ENCODE results near the gene CYTH3. TPM values are rescaled to one million over a fixed set of nuclear protein-coding genes. Genes with fewer than 3 reads are reported as not detected.

The CYTH3 gene
- total and polyA plus RNA-seq, 2 experiments from 2014 or later = 11.9 to 15.7 TPM

- no peak overlapping the region for H3K4me2 ChIP-seq
- H3K9me3 ChIP-seq (ENCODE audit: low read depth) = no peaks in the 10 kb centered on the region
- H3K27ac ChIP-seq = no peak overlapping the region
- 96% methylated on average over 58 of the region's 59 CpGs for WGBS (ENCODE audit: low lambda C conversion rate, missing lambda C conversion rate)
- no peaks in the 10 kb centered on the region for H4K20me1 ChIP-seq (ENCODE audit: insufficient read depth, poor library complexity, severe bottlenecking)
- DNase-seq (ENCODE audit: low spot score) = no peak
- no peaks in the 10 kb centered on the region for H3K4me1 ChIP-seq (ENCODE audit: insufficient read depth)
- no peaks in the 10 kb centered on the region for H3K27me3 ChIP-seq
- no peaks in the 10 kb centered on the region for H3K36me3 ChIP-seq (replicated peaks; ENCODE audit: insufficient read depth, low read depth)
- H3K4me3 ChIP-seq = no peak overlapping the region
- H3K9me2 ChIP-seq (replicated peaks; ENCODE audit: insufficient read depth) = no peaks in the 10 kb centered on the region
- TF ChIP-seq, protein P1, sequence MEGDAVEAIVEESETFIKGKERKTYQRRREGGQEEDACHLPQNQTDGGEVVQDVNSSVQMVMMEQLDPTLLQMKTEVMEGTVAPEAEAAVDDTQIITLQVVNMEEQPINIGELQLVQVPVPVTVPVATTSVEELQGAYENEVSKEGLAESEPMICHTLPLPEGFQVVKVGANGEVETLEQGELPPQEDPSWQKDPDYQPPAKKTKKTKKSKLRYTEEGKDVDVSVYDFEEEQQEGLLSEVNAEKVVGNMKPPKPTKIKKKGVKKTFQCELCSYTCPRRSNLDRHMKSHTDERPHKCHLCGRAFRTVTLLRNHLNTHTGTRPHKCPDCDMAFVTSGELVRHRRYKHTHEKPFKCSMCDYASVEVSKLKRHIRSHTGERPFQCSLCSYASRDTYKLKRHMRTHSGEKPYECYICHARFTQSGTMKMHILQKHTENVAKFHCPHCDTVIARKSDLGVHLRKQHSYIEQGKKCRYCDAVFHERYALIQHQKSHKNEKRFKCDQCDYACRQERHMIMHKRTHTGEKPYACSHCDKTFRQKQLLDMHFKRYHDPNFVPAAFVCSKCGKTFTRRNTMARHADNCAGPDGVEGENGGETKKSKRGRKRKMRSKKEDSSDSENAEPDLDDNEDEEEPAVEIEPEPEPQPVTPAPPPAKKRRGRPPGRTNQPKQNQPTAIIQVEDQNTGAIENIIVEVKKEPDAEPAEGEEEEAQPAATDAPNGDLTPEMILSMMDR (IDR thresholded peaks at IDR 0.05; ENCODE audit: poor library complexity) = no peak
- TF ChIP-seq EZH2 (IDR thresholded peaks at IDR 0.05; ENCODE audit: borderline replicate concordance) (no peak), EZH2phosphoT487 (IDR thresholded peaks at IDR 0.05; ENCODE audit: low read depth, severe bottlenecking, unreplicated experiment) (no peak)
- H3K79me2 ChIP-seq = no peaks in the 10 kb centered on the region
- no peak overlapping the region for H2AFZ ChIP-seq
Measured at GRCh38 chr7:6170571-6171531, 101.6 kb downstream of the CYTH3 start.

GRCh38 chr7:6169805-6170520 lies 102.5 kb downstream of the CYTH3 start:
- no peak overlapping the region for H3K4me2 ChIP-seq
- H3K9me2 ChIP-seq (replicated peaks; ENCODE audit: insufficient read depth) = no peaks in the 10 kb centered on the region
- no peaks in the 10 kb centered on the region for H3K27me3 ChIP-seq
- no peaks in the 10 kb centered on the region for H3K79me2 ChIP-seq
- H4K20me1 ChIP-seq (ENCODE audit: insufficient read depth, poor library complexity, severe bottlenecking) = no peaks in the 10 kb centered on the region
- TF ChIP-seq EZH2 (IDR thresholded peaks at IDR 0.05; ENCODE audit: borderline replicate concordance) = no peak
- TF ChIP-seq, protein P1 (IDR thresholded peaks at IDR 0.05; ENCODE audit: poor library complexity) = no peak
- TF ChIP-seq EZH2phosphoT487 (IDR thresholded peaks at IDR 0.05; ENCODE audit: low read depth, severe bottlenecking, unreplicated experiment) = no peak
- H3K4me1 ChIP-seq (ENCODE audit: insufficient read depth) = no peaks in the 10 kb centered on the region
- no peak overlapping the region for H2AFZ ChIP-seq
- DNase-seq (ENCODE audit: low spot score) = no peak
- WGBS (ENCODE audit: low lambda C conversion rate, missing lambda C conversion rate) = 95% methylated on average over 36 of the region's 36 CpGs
- no peak overlapping the region for H3K27ac ChIP-seq
- no peaks in the 10 kb centered on the region for H3K36me3 ChIP-seq (replicated peaks; ENCODE audit: insufficient read depth, low read depth)
- H3K9me3 ChIP-seq (ENCODE audit: low read depth) = no peaks in the 10 kb centered on the region
- H3K4me3 ChIP-seq = no peak overlapping the region

DNA sequence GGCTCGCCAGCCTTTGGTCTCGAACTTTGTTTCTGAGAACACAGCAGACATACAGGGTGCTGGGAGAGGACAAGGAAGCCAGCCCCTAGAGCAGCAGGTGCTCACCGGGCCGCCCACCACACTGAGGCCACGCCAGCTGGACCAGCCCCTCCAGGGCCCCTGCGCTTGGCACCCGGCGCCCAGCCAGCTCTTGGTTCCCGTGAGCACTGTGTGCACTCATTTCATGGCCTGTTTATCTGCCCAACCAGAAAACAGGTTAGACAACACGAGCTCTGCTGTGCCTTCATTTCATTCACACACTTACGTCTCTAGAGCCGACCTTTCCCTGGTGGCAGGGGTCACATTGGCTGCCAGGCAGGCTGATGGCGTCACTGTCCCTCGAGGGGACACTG lies 104.0 kb downstream of the CYTH3 start:
- H4K20me1 ChIP-seq (ENCODE audit: insufficient read depth, poor library complexity, severe bottlenecking) = no peaks in the 10 kb centered on the region
- H3K27me3 ChIP-seq = no peaks in the 10 kb centered on the region
- no peak for TF ChIP-seq EZH2phosphoT487 (IDR thresholded peaks at IDR 0.05; ENCODE audit: low read depth, severe bottlenecking, unreplicated experiment)
- TF ChIP-seq EZH2 (IDR thresholded peaks at IDR 0.05; ENCODE audit: borderline replicate concordance) = no peak
- TF ChIP-seq, protein P1 (IDR thresholded peaks at IDR 0.05; ENCODE audit: poor library complexity) = no peak
- H3K9me2 ChIP-seq (replicated peaks; ENCODE audit: insufficient read depth) = no peaks in the 10 kb centered on the region
- whole genome bisulfite sequencing (ENCODE audit: low lambda C conversion rate, missing lambda C conversion rate) = 93% methylated on average over 13 of the region's 14 CpGs
- DNase-seq (ENCODE audit: low spot score) = no peak
- H3K4me1 ChIP-seq (ENCODE audit: insufficient read depth) = no peaks in the 10 kb centered on the region
- no peak overlapping the region for H3K4me3 ChIP-seq
- no peaks in the 10 kb centered on the region for H3K79me2 ChIP-seq
- H2AFZ ChIP-seq = no peak overlapping the region
- H3K9me3 ChIP-seq (ENCODE audit: low read depth) = no peaks in the 10 kb centered on the region
- H3K36me3 ChIP-seq (replicated peaks; ENCODE audit: insufficient read depth, low read depth) = no peaks in the 10 kb centered on the region
- no peak overlapping the region for H3K4me2 ChIP-seq
- H3K27ac ChIP-seq = no peak overlapping the region

Measured in hepatocyte (in vitro differentiated cells).